DMS79 (cell line): ENCODE data around the gene SETBP1.
"Not testable (repeated sequence)": the region's sequence is repeated elsewhere in the genome, so short reads cannot be mapped to it uniquely, and the experiment has no call there.

ENCODE experiments used
- DNase-seq: peaks from one replicate; lab custom pipeline; 2025; lab: John Stamatoyannopoulos, UW

SETBP1 gene

GRCh38 chr18:44791520-44791919, 110.8 kb downstream of the SETBP1 start:
- DNase-seq, result no peak

GRCh38 chr18:44792456-44793061, 111.9 kb downstream of the SETBP1 start:
- DNase-seq, result no peak

- DNase-seq, result no peak
Measured at GRCh38 chr18:44793194-44793593, 112.5 kb downstream of the SETBP1 start.

GRCh38 chr18:44793685-44794084, 113.0 kb downstream of the SETBP1 start:
- DNase-seq, result no peak

GRCh38 chr18:44795241-44795640, 114.6 kb downstream of the SETBP1 start:
- no peak for DNase-seq

GRCh38 chr18:44796429-44797428, 116.0 kb downstream of the SETBP1 start:
- no peak for DNase-seq

GRCh38 chr18:44798433-44799048, 117.9 kb downstream of the SETBP1 start:
- no peak for DNase-seq

GRCh38 chr18:44799382-44799906, 118.8 kb downstream of the SETBP1 start:
- no peak for DNase-seq

GRCh38 chr18:44799907-44800421, 119.3 kb downstream of the SETBP1 start:
- DNase-seq, result no peak

- not testable (repeated sequence) for DNase-seq
Measured at GRCh38 chr18:44800766-44801165, 120.1 kb downstream of the SETBP1 start.

GRCh38 chr18:44801781-44802180, 121.1 kb downstream of the SETBP1 start:
- DNase-seq, result no peak

- DNase-seq, result no peak
Measured at GRCh38 chr18:44802508-44802907, 121.8 kb downstream of the SETBP1 start.

GRCh38 chr18:44803019-44803650, 122.4 kb downstream of the SETBP1 start:
- no peak for DNase-seq

- no peak for DNase-seq
Measured at GRCh38 chr18:44804033-44804432, 123.3 kb downstream of the SETBP1 start.

GRCh38 chr18:44805176-44805575, 124.5 kb downstream of the SETBP1 start:
- DNase-seq, result no peak

GRCh38 chr18:44805643-44806042, 125.0 kb downstream of the SETBP1 start:
- DNase-seq, result no peak

- DNase-seq, result no peak
Measured at GRCh38 chr18:44807766-44808165, 127.1 kb downstream of the SETBP1 start.

GRCh38 chr18:44811572-44812125, 131.0 kb downstream of the SETBP1 start:
- no peak for DNase-seq

GRCh38 chr18:44812426-44812825, 131.7 kb downstream of the SETBP1 start:
- no peak for DNase-seq

GRCh38 chr18:44813586-44813985, 132.9 kb downstream of the SETBP1 start:
- DNase-seq, result no peak

- DNase-seq, result no peak
Measured at GRCh38 chr18:44815108-44815507, 134.4 kb downstream of the SETBP1 start.
